ENCODE data around the gene MCC. TPM values are rescaled to one million over a fixed set of nuclear protein-coding genes. Genes with fewer than 3 reads are reported as not detected.

The MCC gene
- total RNA-seq, 1 experiment from 2014 or later = 0.41 TPM

DNA sequence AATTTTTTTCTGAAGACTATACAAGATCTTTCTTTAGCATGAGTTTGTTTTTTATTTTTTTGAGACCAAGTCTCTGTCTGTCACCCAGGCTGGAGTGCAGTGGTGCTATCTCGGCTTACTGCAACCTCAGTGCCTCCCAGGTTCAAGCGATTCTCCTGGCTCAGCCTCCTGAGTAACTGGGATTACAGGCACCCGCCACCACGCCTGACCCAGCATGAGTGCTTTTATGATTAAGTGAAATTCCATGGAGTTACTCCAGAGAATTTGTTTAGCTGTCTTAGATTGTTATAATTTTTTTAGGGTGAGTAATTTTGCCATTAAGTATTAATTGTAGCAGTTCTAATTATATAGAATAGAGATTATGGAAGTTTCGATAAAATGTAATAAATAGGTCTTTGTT lies 39.5 kb upstream of the MCC start:
- TF ChIP-seq, protein P1, sequence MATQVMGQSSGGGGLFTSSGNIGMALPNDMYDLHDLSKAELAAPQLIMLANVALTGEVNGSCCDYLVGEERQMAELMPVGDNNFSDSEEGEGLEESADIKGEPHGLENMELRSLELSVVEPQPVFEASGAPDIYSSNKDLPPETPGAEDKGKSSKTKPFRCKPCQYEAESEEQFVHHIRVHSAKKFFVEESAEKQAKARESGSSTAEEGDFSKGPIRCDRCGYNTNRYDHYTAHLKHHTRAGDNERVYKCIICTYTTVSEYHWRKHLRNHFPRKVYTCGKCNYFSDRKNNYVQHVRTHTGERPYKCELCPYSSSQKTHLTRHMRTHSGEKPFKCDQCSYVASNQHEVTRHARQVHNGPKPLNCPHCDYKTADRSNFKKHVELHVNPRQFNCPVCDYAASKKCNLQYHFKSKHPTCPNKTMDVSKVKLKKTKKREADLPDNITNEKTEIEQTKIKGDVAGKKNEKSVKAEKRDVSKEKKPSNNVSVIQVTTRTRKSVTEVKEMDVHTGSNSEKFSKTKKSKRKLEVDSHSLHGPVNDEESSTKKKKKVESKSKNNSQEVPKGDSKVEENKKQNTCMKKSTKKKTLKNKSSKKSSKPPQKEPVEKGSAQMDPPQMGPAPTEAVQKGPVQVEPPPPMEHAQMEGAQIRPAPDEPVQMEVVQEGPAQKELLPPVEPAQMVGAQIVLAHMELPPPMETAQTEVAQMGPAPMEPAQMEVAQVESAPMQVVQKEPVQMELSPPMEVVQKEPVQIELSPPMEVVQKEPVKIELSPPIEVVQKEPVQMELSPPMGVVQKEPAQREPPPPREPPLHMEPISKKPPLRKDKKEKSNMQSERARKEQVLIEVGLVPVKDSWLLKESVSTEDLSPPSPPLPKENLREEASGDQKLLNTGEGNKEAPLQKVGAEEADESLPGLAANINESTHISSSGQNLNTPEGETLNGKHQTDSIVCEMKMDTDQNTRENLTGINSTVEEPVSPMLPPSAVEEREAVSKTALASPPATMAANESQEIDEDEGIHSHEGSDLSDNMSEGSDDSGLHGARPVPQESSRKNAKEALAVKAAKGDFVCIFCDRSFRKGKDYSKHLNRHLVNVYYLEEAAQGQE (IDR thresholded peaks at IDR 0.05; ENCODE audit: insufficient read depth in 1 of 2, low read depth in 2 of 2, low read length in 1 of 2) = no peak
- TF ChIP-seq SIN3A (IDR thresholded peaks at IDR 0.05; ENCODE audit: borderline replicate concordance, insufficient read depth, low read depth, low read length) (no peak), TCF7L2 (IDR thresholded peaks at IDR 0.05; ENCODE audit: low read depth, low read length) (no peak), POLR2AphosphoS5 (IDR thresholded peaks at IDR 0.05; ENCODE audit: low read depth, low read length) (no peak)
- TF ChIP-seq, protein P2, sequence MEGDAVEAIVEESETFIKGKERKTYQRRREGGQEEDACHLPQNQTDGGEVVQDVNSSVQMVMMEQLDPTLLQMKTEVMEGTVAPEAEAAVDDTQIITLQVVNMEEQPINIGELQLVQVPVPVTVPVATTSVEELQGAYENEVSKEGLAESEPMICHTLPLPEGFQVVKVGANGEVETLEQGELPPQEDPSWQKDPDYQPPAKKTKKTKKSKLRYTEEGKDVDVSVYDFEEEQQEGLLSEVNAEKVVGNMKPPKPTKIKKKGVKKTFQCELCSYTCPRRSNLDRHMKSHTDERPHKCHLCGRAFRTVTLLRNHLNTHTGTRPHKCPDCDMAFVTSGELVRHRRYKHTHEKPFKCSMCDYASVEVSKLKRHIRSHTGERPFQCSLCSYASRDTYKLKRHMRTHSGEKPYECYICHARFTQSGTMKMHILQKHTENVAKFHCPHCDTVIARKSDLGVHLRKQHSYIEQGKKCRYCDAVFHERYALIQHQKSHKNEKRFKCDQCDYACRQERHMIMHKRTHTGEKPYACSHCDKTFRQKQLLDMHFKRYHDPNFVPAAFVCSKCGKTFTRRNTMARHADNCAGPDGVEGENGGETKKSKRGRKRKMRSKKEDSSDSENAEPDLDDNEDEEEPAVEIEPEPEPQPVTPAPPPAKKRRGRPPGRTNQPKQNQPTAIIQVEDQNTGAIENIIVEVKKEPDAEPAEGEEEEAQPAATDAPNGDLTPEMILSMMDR (IDR thresholded peaks at IDR 0.05) = no peak
- in situ Hi-C loops (cut with HindIII; ENCODE audit: low pct_unique_long_range_greater_than_20kb, low sequenced_read_pairs) = no loop called here
- Histone ChIP-seq H3K4me3 (ENCODE audit: low read depth in 2 of 2, low read length in 2 of 2) (no peak overlapping the region), H3K27ac (ENCODE audit: low read length) (no peak overlapping the region), H3K36me3 (ENCODE audit: control insufficient read depth, insufficient read depth, low read length) (no peaks in the 10 kb centered on the region; the same call in 1 of the 2 replicates), H3K9me3 (ENCODE audit: control insufficient read depth, insufficient read depth, low read depth, low read length) (peaks cover 13% of the 10 kb centered on the region), H3K4me1 (ENCODE audit: control insufficient read depth, insufficient read depth, low read length) (no peaks in the 10 kb centered on the region), H3K27me3 (ENCODE audit: control insufficient read depth, insufficient read depth, low read length) (no peaks in the 10 kb centered on the region)
- intact Hi-C loops (cut with micrococcal nuclease; ENCODE audit: unreplicated experiment) = no loop called here
- ChIA-PET POLR2A (no interaction called here), CTCF (interaction anchor here (0.5 kb wide), 1 partner anchor 496 kb away, joined by 11 read pairs; no protein-coding TSS in a partner anchor)
- DNase-seq (ENCODE audit: low read depth, low spot score) = no peak
- BruUV-seq (replicated peaks) = no TSS peak
- no peak for ATAC-seq

DNA sequence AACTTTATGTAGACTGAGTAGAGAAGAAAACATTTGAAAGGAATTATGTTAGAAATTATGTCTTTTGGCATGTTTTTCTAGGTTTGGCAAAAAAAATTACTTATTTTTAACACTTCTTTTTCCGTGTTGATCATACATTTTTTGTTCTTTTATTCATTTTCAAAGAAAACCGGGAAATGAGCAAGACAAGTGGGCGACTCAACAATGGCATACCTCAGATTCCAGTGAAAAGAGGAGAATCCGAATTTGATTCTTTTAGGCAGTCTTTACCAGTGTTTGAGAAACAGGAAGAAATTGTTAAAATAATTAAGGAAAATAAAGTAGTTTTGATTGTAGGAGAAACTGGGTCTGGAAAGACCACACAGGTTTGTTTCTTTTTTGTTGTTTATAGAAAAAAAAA lies 38.2 kb upstream of the MCC start:
- no TSS peak for BruUV-seq (replicated peaks)
- in situ Hi-C loops (cut with HindIII; ENCODE audit: low pct_unique_long_range_greater_than_20kb, low sequenced_read_pairs) (no loop called here), intact Hi-C loops (cut with micrococcal nuclease; ENCODE audit: unreplicated experiment) (no loop called here)
- Histone ChIP-seq H3K27me3 (ENCODE audit: control insufficient read depth, insufficient read depth, low read length) (no peaks in the 10 kb centered on the region), H3K4me3 (ENCODE audit: low read depth in 2 of 2, low read length in 2 of 2) (no peak overlapping the region), H3K36me3 (ENCODE audit: control insufficient read depth, insufficient read depth, low read length) (no peaks in the 10 kb centered on the region; the same call in 1 of the 2 replicates), H3K4me1 (ENCODE audit: control insufficient read depth, insufficient read depth, low read length) (no peaks in the 10 kb centered on the region), H3K27ac (ENCODE audit: low read length) (no peak overlapping the region), H3K9me3 (ENCODE audit: control insufficient read depth, insufficient read depth, low read depth, low read length) (peaks cover 11% of the 10 kb centered on the region)
- TF ChIP-seq TCF7L2 (IDR thresholded peaks at IDR 0.05; ENCODE audit: low read depth, low read length) (no peak), SIN3A (IDR thresholded peaks at IDR 0.05; ENCODE audit: borderline replicate concordance, insufficient read depth, low read depth, low read length) (no peak), POLR2AphosphoS5 (IDR thresholded peaks at IDR 0.05; ENCODE audit: low read depth, low read length) (no peak)
- TF ChIP-seq, protein P2 (IDR thresholded peaks at IDR 0.05) = no peak
- TF ChIP-seq, protein P1 (IDR thresholded peaks at IDR 0.05; ENCODE audit: insufficient read depth in 1 of 2, low read depth in 2 of 2, low read length in 1 of 2) = no peak
- DNase-seq (ENCODE audit: low read depth, low spot score) = no peak
- ChIA-PET CTCF (no interaction called here), POLR2A (no interaction called here)
- no peak for ATAC-seq

Data from Panc1 (cell line).